Left lung (tissue), 10 donors: ENCODE measurements around the gene CCR3. TPM values are rescaled to one million over a fixed set of nuclear protein-coding genes. Genes with fewer than 3 reads are reported as not detected.
A peak's percentile ranks its signal among the peaks of the same experiment; 100 is the strongest.

Source experiments
- ATAC-seq: fragments of 200-7000 bp; cut with Tn5 transposase; one replicate; pipeline ENCODE4 v1.9.1; 2020; ENCODE audit warnings: moderate library complexity
- DNase-seq, 4 donors: peaks; one replicate each; pipeline ENCODE4 v3.0.0-alpha.2; 2013 to 2020
- H3K27ac ChIP-seq, 2 donors: fragments of 200-600 bp; sonication (generic) in 1 of 2; one replicate each; pipeline versions ENCODE4 v1.5.0 to v1.8.0; 2020 to 2021
- H3K27me3 ChIP-seq, 2 donors: fragments of 200-600 bp; sonication (generic) in 1 of 2; one replicate each; pipeline versions ENCODE4 v1.5.0 to v1.8.0; 2020 to 2021
- H3K36me3 ChIP-seq, 2 donors: fragments of 200-600 bp; sonication (generic) in 1 of 2; one replicate each; pipeline versions ENCODE4 v1.5.0 to v1.8.0; 2020 to 2021
- H3K4me1 ChIP-seq, 2 donors: fragments of 200-600 bp; one replicate each; pipeline ENCODE4 v1.8.0; 2021
- H3K4me3 ChIP-seq, 2 donors: fragments of 200-600 bp; sonication (generic) in 1 of 2; one replicate each; pipeline versions ENCODE4 v1.5.0 to v1.8.0; 2020 to 2021; ENCODE audit warnings: mild to moderate bottlenecking in 1 of 2
- H3K9me3 ChIP-seq, 2 donors: fragments of 200-600 bp; sonication (generic) in 1 of 2; one replicate each; pipeline versions ENCODE4 v1.5.0 to v1.8.0; 2020 to 2021
- intact Hi-C, 2 donors: fragments of 100-400 bp; cut with DNase I; formaldehyde crosslinking; loops; one replicate each; pipeline versions ENCODE4 v1.11.2 to v1.14.2; 2022
- polyA plus RNA-seq, 6 donors: library from polyadenylated mRNA; unstranded; fragments of 120-200 nt; gene quantifications; one replicate each; pipeline ENCODE4 v1.2.1, GENCODE V29; 2013; ENCODE audit not compliant: insufficient read length in 6 of 6
- total RNA-seq, 2 donors: library from RNA; stranded (reverse); fragmentation: NEBNext Ultra II Directional; extraction: Animal tissue kit (Norgen Biotek cat#: 25700); gene quantifications; one replicate each; pipeline ENCODE4 v1.2.1, GENCODE V29; 2021
- TF ChIP-seq, protein P1 (sequence below), 2 donors: fragments of 200-600 bp; sonication (generic) in 1 of 2; IDR thresholded peaks; one replicate each; pipeline versions ENCODE4 v1.5.0 to v1.8.0; 2021; ENCODE audit warnings: antibody characterized with exemption in 2 of 2
- donor health status: DM: no; HTN: yes; CAD: no.
- donor health status: DM: no; HTN: no; CAD: no.

The CCR3 gene
- total and polyA plus RNA-seq, 8 donors, result 0.10 to 0.22 (median 0.20) TPM; not detected in 3

DNA sequence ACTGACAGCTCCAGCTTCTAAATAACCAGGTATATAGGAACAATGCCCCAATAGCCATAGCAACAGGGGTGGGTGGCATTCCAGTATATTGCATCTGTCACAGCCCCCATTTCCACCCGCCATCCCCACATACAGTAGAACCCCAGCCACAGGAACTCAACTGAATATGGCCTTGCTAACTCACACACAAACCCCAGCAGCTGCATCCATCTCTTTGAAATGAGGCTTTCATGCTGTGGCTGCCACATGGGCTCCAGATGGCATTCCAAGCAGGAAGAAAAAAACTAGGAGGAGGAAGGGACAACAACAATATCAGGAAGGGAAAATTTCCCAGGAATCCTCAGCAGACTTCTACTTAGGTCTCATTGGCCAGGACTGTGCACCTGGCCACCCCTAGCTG, 54.6 kb downstream of the CCR3 start:
- intact Hi-C loops, result no loop called here
- ATAC-seq, result no peak
- Histone ChIP-seq H3K36me3 (no peaks in the 10 kb centered on the region), H3K4me1 (peaks cover 0 to 51% of the 10 kb centered on the region in 2 donors), H3K4me3 (no peak overlapping the region), H3K27ac (no peak overlapping the region), H3K9me3 (no peaks in the 10 kb centered on the region), H3K27me3 (no peaks in the 10 kb centered on the region)
- no peak for DNase-seq
- TF ChIP-seq, protein P1, sequence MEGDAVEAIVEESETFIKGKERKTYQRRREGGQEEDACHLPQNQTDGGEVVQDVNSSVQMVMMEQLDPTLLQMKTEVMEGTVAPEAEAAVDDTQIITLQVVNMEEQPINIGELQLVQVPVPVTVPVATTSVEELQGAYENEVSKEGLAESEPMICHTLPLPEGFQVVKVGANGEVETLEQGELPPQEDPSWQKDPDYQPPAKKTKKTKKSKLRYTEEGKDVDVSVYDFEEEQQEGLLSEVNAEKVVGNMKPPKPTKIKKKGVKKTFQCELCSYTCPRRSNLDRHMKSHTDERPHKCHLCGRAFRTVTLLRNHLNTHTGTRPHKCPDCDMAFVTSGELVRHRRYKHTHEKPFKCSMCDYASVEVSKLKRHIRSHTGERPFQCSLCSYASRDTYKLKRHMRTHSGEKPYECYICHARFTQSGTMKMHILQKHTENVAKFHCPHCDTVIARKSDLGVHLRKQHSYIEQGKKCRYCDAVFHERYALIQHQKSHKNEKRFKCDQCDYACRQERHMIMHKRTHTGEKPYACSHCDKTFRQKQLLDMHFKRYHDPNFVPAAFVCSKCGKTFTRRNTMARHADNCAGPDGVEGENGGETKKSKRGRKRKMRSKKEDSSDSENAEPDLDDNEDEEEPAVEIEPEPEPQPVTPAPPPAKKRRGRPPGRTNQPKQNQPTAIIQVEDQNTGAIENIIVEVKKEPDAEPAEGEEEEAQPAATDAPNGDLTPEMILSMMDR (IDR thresholded peaks at IDR 0.05), result no peak

DNA sequence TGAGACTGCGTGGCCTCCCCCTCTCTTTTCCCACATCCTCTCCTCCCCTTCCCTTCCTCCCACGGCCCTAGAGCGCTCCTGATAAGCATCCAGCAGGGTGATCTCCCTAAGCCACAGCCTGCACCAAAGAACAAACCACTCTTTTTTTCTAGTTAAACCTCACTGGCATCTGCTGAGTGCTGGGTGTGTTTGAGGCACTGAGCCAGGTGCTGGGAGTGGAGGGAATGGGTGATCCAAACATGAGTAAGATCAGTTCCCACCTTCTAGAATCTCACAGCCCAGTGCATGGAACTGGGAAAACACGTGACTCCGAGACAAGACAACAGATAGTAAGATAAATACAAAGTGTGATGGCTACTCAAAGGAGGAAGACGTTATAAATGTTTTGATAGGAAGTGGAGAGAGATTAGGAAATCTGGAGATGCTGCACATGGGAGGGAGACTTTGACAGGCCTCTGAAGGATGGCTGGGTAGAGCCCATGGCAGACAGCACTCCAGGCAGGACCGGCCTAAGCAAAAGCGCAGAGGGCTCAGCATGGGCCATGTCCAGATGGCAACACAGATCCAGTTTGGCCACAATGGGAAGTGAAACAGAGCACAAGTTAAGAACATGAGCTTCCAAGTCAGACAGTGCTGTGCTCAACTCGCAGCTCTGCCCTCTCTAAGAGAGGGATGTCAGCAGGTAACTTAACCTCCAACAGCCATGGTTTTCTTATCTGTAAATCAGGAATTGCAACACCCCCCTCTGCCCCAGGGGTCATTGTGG, 55.6 kb downstream of the CCR3 start:
- Histone ChIP-seq H3K4me1 (peaks cover 0 to 57% of the 10 kb centered on the region in 2 donors), H3K27ac (peak overlapping the region in 1 of 2 donors; percentile 50), H3K36me3 (no peaks in the 10 kb centered on the region), H3K27me3 (no peaks in the 10 kb centered on the region), H3K9me3 (no peaks in the 10 kb centered on the region), H3K4me3 (no peak overlapping the region)
- intact Hi-C loops, result no loop called here
- ATAC-seq, result peak; percentile 59
- DNase-seq, result no peak
- TF ChIP-seq, protein P1 (IDR thresholded peaks at IDR 0.05), result no peak

DNA sequence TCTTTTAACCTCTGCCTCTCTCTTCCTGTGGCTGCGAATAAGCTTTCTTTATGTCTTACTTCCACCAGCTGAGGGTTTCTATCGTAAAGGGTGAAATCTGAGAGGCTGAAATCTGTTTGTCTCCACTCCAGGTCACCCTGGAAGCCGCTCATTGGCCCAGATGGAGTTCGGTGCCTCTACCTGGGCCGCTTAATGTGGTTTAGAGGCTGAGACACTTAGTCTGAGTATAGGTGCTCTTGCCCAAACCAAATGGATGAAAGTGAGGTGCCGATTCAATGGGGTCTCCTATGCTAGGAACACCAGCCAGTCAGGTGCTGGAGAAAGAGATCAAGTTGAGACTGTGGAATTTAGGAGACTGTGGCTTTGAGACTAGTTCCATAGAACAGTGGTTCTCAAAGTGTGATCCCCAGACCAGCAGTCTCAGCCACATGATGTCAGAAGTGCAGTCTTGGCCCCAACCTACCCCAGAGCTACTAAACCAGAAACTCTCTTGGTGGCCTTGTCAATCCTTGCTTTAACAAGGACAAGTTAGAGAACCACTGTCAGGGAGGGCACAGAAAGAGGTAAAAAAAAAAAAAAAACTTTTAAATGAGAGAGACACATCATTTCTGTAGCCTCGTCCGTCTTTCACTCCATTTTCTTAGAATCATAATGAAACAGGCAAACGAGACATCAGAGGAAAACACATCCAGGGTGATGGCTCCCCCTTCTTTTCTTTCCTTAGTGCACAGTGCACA, 56.8 kb downstream of the CCR3 start:
- H3K9me3 ChIP-seq, result no peaks in the 10 kb centered on the region
- H3K27ac ChIP-seq, result peak overlapping the region in 1 of 2 donors; percentile 94
- TF ChIP-seq, protein P1 (IDR thresholded peaks at IDR 0.05), result no peak
- peaks cover 0 to 57% of the 10 kb centered on the region in 2 donors for H3K4me1 ChIP-seq
- H3K36me3 ChIP-seq, result no peaks in the 10 kb centered on the region
- ATAC-seq (no peak), DNase-seq (no peak)
- intact Hi-C loops, result no loop called here
- H3K27me3 ChIP-seq, result no peaks in the 10 kb centered on the region
- no peak overlapping the region for H3K4me3 ChIP-seq

DNA sequence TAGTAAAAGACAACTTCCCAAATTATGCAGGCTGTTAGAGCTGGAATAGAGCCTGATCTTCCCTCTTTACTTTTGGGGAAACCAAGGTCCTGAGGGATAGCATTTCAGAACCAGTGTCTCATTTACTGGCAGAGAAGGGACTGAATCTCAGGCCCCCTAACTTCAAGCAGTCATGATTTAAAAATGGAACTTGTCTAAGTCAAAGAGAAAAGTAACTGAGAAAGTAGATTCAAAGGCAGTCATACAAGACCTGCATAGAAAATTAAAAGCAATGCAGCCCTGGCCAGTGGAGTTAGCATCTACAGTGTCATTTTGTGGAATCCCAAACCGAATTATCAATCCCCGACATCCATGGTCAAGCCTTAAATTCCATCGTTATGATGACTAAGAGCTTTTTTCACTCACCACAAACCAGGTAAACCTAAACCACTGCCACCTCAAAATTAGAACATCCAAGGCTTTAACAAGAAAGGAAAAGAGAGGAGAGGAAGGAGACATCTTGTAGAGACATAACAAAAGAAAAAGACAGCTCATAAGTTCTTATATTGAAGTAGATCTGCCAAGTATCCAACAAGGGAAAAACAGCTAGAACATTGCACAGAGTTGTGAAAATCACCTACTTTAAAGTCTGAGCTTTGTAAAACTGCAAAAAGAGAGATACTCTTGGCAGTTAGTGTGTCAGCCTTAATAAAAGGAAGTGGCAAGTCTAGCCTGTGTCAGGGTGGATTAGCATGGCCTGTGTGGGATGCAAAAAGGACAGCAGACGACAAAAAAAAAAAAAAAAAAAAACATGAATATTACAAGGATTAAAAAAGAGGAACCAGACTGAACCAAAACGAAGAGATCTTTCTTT, 57.6 kb downstream of the CCR3 start:
- TF ChIP-seq, protein P1 (IDR thresholded peaks at IDR 0.05), result no peak
- no peak overlapping the region for H3K4me3 ChIP-seq
- peak; percentile 59 for ATAC-seq
- H3K9me3 ChIP-seq, result no peaks in the 10 kb centered on the region
- peak overlapping the region in 1 of 2 donors; percentile 94 for H3K27ac ChIP-seq
- no peak for DNase-seq
- no peaks in the 10 kb centered on the region for H3K36me3 ChIP-seq
- H3K27me3 ChIP-seq, result no peaks in the 10 kb centered on the region
- H3K4me1 ChIP-seq, result peaks cover 0 to 57% of the 10 kb centered on the region in 2 donors
- intact Hi-C loops, result no loop called here
